ENCODE results near the gene CH25H. TPM values are rescaled to one million over a fixed set of nuclear protein-coding genes. Genes with fewer than 3 reads are reported as not detected.

Gene CH25H
- total RNA-seq, 1 donor from 2014 or later: not detected

GRCh38 chr10:89221919-89222318 is 14.8 kb upstream of the CH25H start:
- peaks cover 1% of the 10 kb centered on the region for H3K36me3 Mint-ChIP-seq (ENCODE audit: low read depth)
- intact Hi-C loops (cut with micrococcal nuclease): no loop called here
- DNase-seq (ENCODE audit: low spot score): no peak
- H3K4me3 Mint-ChIP-seq: no peak overlapping the region
- no peaks in the 10 kb centered on the region for H3K9me3 Mint-ChIP-seq
- H3K27ac Mint-ChIP-seq: no peak overlapping the region
- H3K27me3 Mint-ChIP-seq (ENCODE audit: insufficient read depth): no peaks in the 10 kb centered on the region
- peaks cover 8% of the 10 kb centered on the region for H3K4me1 Mint-ChIP-seq (ENCODE audit: low read depth)

- H3K36me3 Mint-ChIP-seq (ENCODE audit: low read depth): peaks cover 1% of the 10 kb centered on the region
- intact Hi-C loops (cut with micrococcal nuclease): no loop called here
- H3K4me1 Mint-ChIP-seq (ENCODE audit: low read depth): peaks cover 8% of the 10 kb centered on the region
- no peak overlapping the region for H3K4me3 Mint-ChIP-seq
- no peak for DNase-seq (ENCODE audit: low spot score)
- no peak overlapping the region for H3K27ac Mint-ChIP-seq
- no peaks in the 10 kb centered on the region for H3K9me3 Mint-ChIP-seq
- H3K27me3 Mint-ChIP-seq (ENCODE audit: insufficient read depth): no peaks in the 10 kb centered on the region
Observed at GRCh38 chr10:89219513-89220218, 12.5 kb upstream of the CH25H start.

DNA sequence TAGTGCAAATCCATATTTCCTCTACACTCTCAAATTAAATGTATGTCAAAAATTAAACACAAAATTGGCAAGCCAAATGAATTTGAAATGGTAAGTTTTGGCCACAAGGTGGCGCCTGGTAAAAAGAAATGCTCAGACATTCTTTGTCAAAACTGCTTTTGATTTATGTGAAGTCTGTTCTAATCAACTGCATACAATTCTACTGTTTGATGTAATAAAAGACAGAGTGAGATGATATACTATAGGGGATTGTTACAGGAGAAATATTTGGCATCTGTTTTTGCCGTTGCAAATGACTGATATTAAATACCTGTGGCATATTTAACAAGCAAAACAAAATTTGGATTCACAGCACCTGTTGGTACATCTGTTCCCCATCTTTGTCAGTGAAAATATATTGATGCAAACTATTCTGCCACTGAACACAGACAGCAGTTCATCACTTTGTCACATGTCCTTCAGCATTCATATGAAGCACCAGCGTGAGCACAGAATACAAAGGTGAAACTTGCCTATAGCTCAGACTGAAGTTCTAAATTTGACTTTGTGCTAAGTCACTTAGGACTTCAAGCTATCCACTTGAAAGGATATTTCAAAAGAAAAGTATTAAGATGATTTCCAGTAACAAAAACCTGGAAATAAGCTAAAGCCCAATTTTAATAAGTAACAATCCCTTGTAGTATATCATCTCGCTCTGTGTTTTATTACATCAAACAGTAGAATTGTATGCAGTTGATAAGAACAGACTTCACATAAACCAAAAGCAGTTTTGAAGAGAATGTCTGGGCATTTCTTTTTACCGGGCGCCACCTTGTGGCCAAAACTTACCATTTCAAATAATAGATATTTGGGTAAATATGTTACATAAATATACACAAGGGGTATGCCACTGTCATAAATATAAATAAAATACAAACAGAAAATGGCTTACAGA is 10.2 kb upstream of the CH25H start:
- intact Hi-C loops (cut with micrococcal nuclease): loop anchor here (1.0 kb wide), 4 partner anchors 187 to 347 kb away; no protein-coding TSS in a partner anchor
- Mint-ChIP-seq H3K4me1 (ENCODE audit: low read depth) (peaks cover 17% of the 10 kb centered on the region), H3K27me3 (ENCODE audit: insufficient read depth) (peaks cover 1% of the 10 kb centered on the region), H3K4me3 (no peak overlapping the region), H3K9me3 (no peaks in the 10 kb centered on the region), H3K27ac (no peak overlapping the region), H3K36me3 (ENCODE audit: low read depth) (peaks cover 1% of the 10 kb centered on the region)
- peak; percentile 22 for DNase-seq (ENCODE audit: low spot score)

- intact Hi-C loops (cut with micrococcal nuclease): no loop called here
- H3K36me3 Mint-ChIP-seq (ENCODE audit: low read depth): peaks cover 1% of the 10 kb centered on the region
- DNase-seq (ENCODE audit: low spot score): no peak
- H3K9me3 Mint-ChIP-seq: no peaks in the 10 kb centered on the region
- no peak overlapping the region for H3K27ac Mint-ChIP-seq
- peaks cover 19% of the 10 kb centered on the region for H3K4me1 Mint-ChIP-seq (ENCODE audit: low read depth)
- H3K27me3 Mint-ChIP-seq (ENCODE audit: insufficient read depth): peaks cover 5% of the 10 kb centered on the region
- H3K4me3 Mint-ChIP-seq: no peak overlapping the region
Observed at GRCh38 chr10:89216056-89216455, 8.9 kb upstream of the CH25H start.

DNA sequence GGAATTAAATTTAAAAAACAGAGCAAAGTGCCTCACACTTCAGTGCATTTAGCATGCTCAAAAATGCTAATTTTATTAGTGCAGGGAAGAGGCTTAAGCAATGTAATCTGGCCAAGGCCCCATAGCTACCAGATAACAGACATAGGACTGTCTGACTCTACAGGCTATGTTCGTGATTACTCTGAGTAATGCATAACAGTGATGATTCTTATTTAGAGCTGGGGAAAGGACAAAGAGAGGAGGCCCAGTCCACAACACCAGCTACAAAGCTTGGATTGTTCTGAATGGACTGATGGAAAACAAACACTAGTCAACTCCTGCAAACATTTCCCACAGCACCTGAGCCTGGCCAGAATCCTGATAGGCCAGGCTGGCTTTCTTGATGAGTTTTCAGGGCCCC is 8.4 kb upstream of the CH25H start:
- no peaks in the 10 kb centered on the region for H3K36me3 Mint-ChIP-seq (ENCODE audit: low read depth)
- intact Hi-C loops (cut with micrococcal nuclease): no loop called here
- no peak for DNase-seq (ENCODE audit: low spot score)
- no peak overlapping the region for H3K4me3 Mint-ChIP-seq
- H3K27me3 Mint-ChIP-seq (ENCODE audit: insufficient read depth): peaks cover 11% of the 10 kb centered on the region
- no peaks in the 10 kb centered on the region for H3K9me3 Mint-ChIP-seq
- H3K27ac Mint-ChIP-seq: no peak overlapping the region
- peaks cover 19% of the 10 kb centered on the region for H3K4me1 Mint-ChIP-seq (ENCODE audit: low read depth)

GRCh38 chr10:89214566-89215165 is 7.5 kb upstream of the CH25H start:
- DNase-seq (ENCODE audit: low spot score): no peak
- peaks cover 19% of the 10 kb centered on the region for H3K27me3 Mint-ChIP-seq (ENCODE audit: insufficient read depth)
- intact Hi-C loops (cut with micrococcal nuclease): no loop called here

GRCh38 chr10:89213191-89213808 is 6.2 kb upstream of the CH25H start:
- intact Hi-C loops (cut with micrococcal nuclease): loop anchor here (1.0 to 2.0 kb wide), 3 partner anchors 183 to 648 kb away; no protein-coding TSS in a partner anchor
- Mint-ChIP-seq H3K27me3 (ENCODE audit: insufficient read depth) (peaks cover 30% of the 10 kb centered on the region), H3K9me3 (no peaks in the 10 kb centered on the region), H3K4me3 (no peak overlapping the region), H3K27ac (no peak overlapping the region), H3K36me3 (ENCODE audit: low read depth) (no peaks in the 10 kb centered on the region), H3K4me1 (ENCODE audit: low read depth) (peaks cover 19% of the 10 kb centered on the region)
- DNase-seq (ENCODE audit: low spot score): no peak

More at GRCh38 chr10:89214566-89215165, 7.5 kb upstream of the CH25H start:
- H3K4me3 Mint-ChIP-seq: no peak overlapping the region
- H3K36me3 Mint-ChIP-seq (ENCODE audit: low read depth): no peaks in the 10 kb centered on the region
- no peaks in the 10 kb centered on the region for H3K9me3 Mint-ChIP-seq
- no peak overlapping the region for H3K27ac Mint-ChIP-seq
- peaks cover 19% of the 10 kb centered on the region for H3K4me1 Mint-ChIP-seq (ENCODE audit: low read depth)

- no peak for DNase-seq (ENCODE audit: low spot score)
- peaks cover 21% of the 10 kb centered on the region for H3K4me1 Mint-ChIP-seq (ENCODE audit: low read depth)
- peaks cover 34% of the 10 kb centered on the region for H3K27me3 Mint-ChIP-seq (ENCODE audit: insufficient read depth)
- H3K4me3 Mint-ChIP-seq: no peak overlapping the region
- no peaks in the 10 kb centered on the region for H3K36me3 Mint-ChIP-seq (ENCODE audit: low read depth)
- no peak overlapping the region for H3K27ac Mint-ChIP-seq
- intact Hi-C loops (cut with micrococcal nuclease): loop anchor here (2.0 kb wide), 1 partner anchor 376 kb away; no protein-coding TSS in a partner anchor
- H3K9me3 Mint-ChIP-seq: no peaks in the 10 kb centered on the region
Observed at GRCh38 chr10:89210794-89211425, 3.8 kb upstream of the CH25H start.

DNA sequence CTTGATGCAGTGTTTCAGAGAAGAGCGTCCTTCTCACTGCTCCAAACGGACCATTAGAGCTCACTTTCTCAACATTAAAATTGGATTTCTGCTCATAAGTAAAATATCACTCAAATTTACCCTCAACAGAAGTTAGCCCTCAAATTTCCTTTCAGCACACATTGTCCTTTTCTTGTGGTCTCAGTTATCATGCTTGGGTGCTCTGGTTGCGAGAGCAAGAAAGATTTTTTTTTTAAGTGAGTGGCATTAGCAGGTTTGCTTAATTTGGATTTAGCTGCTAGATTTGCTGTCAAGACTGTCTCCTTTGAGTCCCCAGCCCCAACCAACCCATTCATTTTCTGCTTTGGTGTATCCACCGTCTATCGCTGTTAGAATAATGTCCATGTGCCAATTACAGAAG is 2.6 kb upstream of the CH25H start:
- no peaks in the 10 kb centered on the region for H3K9me3 Mint-ChIP-seq
- no peak for DNase-seq (ENCODE audit: low spot score)
- intact Hi-C loops (cut with micrococcal nuclease): loop anchor here (2.0 kb wide), 1 partner anchor 375 kb away; no protein-coding TSS in a partner anchor

DNA sequence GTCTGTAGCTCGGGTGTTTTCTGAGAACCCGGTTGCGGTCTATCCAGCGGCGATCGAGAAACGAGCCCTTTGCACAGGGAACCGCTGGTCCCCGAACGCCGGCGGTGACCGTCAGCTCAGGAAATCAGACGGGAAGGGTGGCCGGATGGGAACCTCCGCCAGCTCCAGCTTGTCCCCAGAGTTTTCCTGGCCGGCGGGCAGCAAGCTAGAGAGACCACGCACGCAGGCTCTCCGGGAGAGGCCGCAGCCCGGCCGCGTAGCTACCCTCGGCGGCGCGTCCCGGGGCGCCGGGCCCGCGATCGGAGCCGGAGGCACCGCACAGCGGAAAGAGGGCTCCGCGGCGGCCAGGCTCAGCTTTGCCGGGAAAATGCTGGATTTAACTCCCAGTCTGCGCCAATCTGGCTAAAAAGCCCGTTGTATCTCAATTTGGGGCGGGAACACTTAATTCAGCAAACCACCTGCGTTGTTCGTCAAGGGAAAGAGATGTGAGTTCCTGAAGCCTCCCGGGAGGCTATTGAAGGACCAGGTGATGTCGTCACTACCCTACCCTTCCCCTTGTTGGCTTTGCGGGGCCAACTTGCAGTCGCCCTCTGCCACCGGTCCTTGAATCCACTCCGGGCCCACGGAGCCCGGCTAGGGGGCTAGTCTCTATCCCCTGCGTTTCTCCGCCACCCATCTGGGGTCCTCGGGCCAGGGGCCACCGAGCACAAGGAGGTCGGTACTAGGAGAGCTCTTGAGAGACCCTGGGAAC is 859 bp upstream of the CH25H start:
- H3K4me1 Mint-ChIP-seq (ENCODE audit: low read depth): peaks cover 15% of the 10 kb centered on the region
- H3K27me3 Mint-ChIP-seq (ENCODE audit: insufficient read depth): peaks cover 34% of the 10 kb centered on the region
- H3K9me3 Mint-ChIP-seq: no peaks in the 10 kb centered on the region
- DNase-seq (ENCODE audit: low spot score): no peak
- peak overlapping the region; percentile 24 for H3K27ac Mint-ChIP-seq
- intact Hi-C loops (cut with micrococcal nuclease): loop anchor here (2.0 kb wide), 2 partner anchors 45 to 123 kb away; no protein-coding TSS in a partner anchor
- H3K36me3 Mint-ChIP-seq (ENCODE audit: low read depth): no peaks in the 10 kb centered on the region
- H3K4me3 Mint-ChIP-seq: peak overlapping the region; percentile 81

More for the DNA sequence above, 2.6 kb upstream of the CH25H start:
- no peak overlapping the region for H3K27ac Mint-ChIP-seq
- no peak overlapping the region for H3K4me3 Mint-ChIP-seq
- H3K4me1 Mint-ChIP-seq (ENCODE audit: low read depth): peaks cover 21% of the 10 kb centered on the region
- peaks cover 34% of the 10 kb centered on the region for H3K27me3 Mint-ChIP-seq (ENCODE audit: insufficient read depth)
- no peaks in the 10 kb centered on the region for H3K36me3 Mint-ChIP-seq (ENCODE audit: low read depth)

DNA sequence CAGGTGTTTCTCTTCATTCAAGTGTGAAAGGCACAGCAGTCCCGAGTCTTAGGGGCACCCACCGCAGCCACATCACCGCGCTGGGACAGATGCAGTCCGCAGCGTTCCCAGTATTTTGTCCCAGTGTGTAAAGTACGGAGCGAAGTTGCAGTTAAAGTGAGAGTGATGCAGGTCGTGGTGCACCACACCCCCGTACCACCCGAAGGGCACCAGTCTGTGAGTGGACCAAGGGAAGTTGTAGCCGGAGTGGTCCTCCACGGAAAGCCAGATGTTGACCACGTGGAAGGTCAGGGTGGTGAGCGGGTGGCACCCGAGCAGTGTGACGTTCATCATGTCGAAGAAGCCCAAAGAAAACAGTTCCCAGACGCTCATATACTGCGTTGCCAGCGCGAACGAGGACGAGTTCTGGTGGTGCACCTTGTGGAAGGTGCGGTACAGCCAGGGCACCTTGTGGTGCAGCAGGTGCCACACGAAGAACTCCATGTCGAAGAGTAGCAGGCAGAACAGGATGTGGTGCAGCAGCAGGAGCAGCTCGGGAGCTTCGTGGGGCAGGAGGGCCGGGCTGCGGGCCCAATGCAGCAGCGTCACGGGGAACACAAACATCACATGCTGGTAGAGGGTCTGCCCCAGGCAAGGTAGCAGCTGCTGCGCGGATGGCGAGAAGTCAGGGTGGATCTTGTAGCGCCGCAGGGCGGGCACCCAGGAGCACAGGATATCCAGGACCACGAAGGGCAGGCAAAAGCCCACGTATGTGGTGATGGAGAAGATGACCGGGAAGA is 526 bp downstream of the CH25H start:
- Mint-ChIP-seq H3K27me3 (ENCODE audit: insufficient read depth) (peaks cover 32% of the 10 kb centered on the region), H3K36me3 (ENCODE audit: low read depth) (no peaks in the 10 kb centered on the region), H3K9me3 (no peaks in the 10 kb centered on the region), H3K4me1 (ENCODE audit: low read depth) (peaks cover 9% of the 10 kb centered on the region), H3K4me3 (peak overlapping the region; percentile 81), H3K27ac (peak overlapping the region; percentile 61)
- intact Hi-C loops (cut with micrococcal nuclease): loop anchor here (2.0 kb wide), 2 partner anchors 44 to 122 kb away; no protein-coding TSS in a partner anchor
- peak; percentile 18 for DNase-seq (ENCODE audit: low spot score)

Measured in activated T-helper 1 cell treated with anti-CD3 and anti-CD28 coated beads, Interleukin-12 subunit alpha, Interleukin-12 subunit beta, Interleukin-2, Interleukin-4 antibody, amounts not matched to agents 30 ng/mL and 10 ng/mL and 1 ng/mL, durations not matched to agents 14 hours and 24 hours and 36 hours (primary cell).